Measurements from ENCODE around the gene ZC3H7A. TPM values are rescaled to one million over a fixed set of nuclear protein-coding genes. Genes with fewer than 3 reads are reported as not detected.

Gene ZC3H7A
- total and polyA plus RNA-seq, 7 donors: 11.7 to 69.6 (median 30.7) TPM

DNA sequence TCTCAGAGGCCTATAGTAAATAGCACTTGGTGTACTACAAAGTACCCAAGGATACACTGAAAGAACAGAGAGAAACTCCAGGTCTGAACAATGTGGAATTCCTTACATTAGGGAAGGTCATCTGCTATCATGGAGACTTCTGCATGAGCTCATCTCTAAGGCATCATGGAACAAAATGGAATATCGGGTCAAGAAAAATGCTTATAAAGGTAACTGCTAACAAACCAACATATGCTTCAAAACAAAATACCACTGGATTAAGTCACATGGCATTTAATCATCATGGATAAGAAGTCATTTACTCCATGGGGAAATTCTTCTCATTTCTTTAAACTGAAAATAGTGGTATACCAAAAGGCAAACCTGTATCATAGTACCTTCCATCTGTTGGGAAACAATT, 88.6 kb downstream of the ZC3H7A start:
- Histone ChIP-seq H3K4me3 (no peak overlapping the region), H3K27me3 (ENCODE audit: insufficient read depth in 3 of 3, low read length in 2 of 3) (no peaks in the 10 kb centered on the region), H3K9me3 (no peaks in the 10 kb centered on the region), H3K36me3 (ENCODE audit: insufficient read depth in 1 of 2, low read depth in 1 of 2) (peaks cover 4 to 33% of the 10 kb centered on the region in 2 donors), H3K4me1 (peaks cover 63% of the 10 kb centered on the region), H3K27ac (peak overlapping the region; percentile 7)
- TF ChIP-seq CTCF (IDR thresholded peaks at IDR 0.05): no peak
- WGBS, 3 donors: 76 to 91% (median 83%) methylated on average over 1 of the region's 1 CpG
- DNase-seq (no peak), ATAC-seq (no peak)
- intact Hi-C loops (cut with DNase I): no loop called here

GRCh38 chr16:11707679-11708197, 89.3 kb downstream of the ZC3H7A start:
- intact Hi-C loops (cut with DNase I): no loop called here
- H3K4me1 ChIP-seq: peaks cover 62% of the 10 kb centered on the region
- H3K36me3 ChIP-seq (ENCODE audit: insufficient read depth in 1 of 2, low read depth in 1 of 2): peaks cover 4 to 34% of the 10 kb centered on the region in 2 donors

DNA sequence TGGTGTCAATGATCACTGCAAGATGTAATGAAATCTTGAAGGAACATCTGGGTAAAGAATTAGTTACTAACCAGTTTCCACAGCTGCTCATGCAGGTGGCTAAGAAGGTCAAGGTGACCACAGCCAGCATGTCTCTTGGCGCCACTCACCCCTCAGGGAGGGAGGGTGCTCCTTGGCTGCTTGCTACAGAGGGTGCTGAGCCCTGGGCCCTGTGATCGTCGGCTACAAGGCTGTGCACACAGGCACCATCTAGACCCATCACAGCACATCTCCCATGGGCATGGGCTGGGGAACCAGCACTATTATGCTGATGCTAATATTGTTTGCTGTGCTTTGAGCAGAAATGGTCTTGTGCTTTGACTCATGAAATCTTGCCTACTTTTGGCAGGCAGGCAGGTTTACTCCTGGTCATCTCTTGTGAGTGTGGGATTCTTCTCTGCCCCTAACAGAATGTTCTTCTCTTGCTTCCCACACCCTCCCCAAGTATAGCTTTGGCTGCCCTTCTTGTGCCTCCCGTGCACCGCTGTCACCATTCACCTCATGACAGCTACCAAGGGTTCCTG, 90.8 kb downstream of the ZC3H7A start:
- WGBS, 3 donors: 23 to 36% (median 24%) methylated on average over 5 of the region's 5 CpGs
- ATAC-seq (peak; percentile 79 to 93 (median 92)), DNase-seq (peak; percentile 47 to 83)
- Histone ChIP-seq H3K4me1 (peaks cover 49% of the 10 kb centered on the region), H3K4me3 (no peak overlapping the region), H3K27me3 (ENCODE audit: insufficient read depth in 3 of 3, low read length in 2 of 3) (no peaks in the 10 kb centered on the region), H3K9me3 (no peaks in the 10 kb centered on the region), H3K36me3 (ENCODE audit: insufficient read depth in 1 of 2, low read depth in 1 of 2) (peaks cover 2 to 34% of the 10 kb centered on the region in 2 donors), H3K27ac (peak overlapping the region; percentile 80)
- TF ChIP-seq CTCF (IDR thresholded peaks at IDR 0.05): no peak
- intact Hi-C loops (cut with DNase I): no loop called here

More at GRCh38 chr16:11707679-11708197, 89.3 kb downstream of the ZC3H7A start:
- Histone ChIP-seq H3K4me3 (no peak overlapping the region), H3K27me3 (ENCODE audit: insufficient read depth in 3 of 3, low read length in 2 of 3) (no peaks in the 10 kb centered on the region), H3K9me3 (no peaks in the 10 kb centered on the region), H3K27ac (no peak overlapping the region)
- no peak for TF ChIP-seq CTCF (IDR thresholded peaks at IDR 0.05)
- DNase-seq (no peak), ATAC-seq (no peak)
- WGBS, 3 donors: 89 to 92% (median 92%) methylated on average over 4 of the region's 4 CpGs

GRCh38 chr16:11705311-11706025, 91.6 kb downstream of the ZC3H7A start:
- H3K9me3 ChIP-seq: no peaks in the 10 kb centered on the region
- peaks cover 0 to 36% of the 10 kb centered on the region in 2 donors for H3K36me3 ChIP-seq (ENCODE audit: insufficient read depth in 1 of 2, low read depth in 1 of 2)
- intact Hi-C loops (cut with DNase I): loop anchor here in 1 of 2 donors (2.0 kb wide), 1 partner anchor 29 kb away; no protein-coding TSS in a partner anchor

More at GRCh38 chr16:11705311-11706025, 91.6 kb downstream of the ZC3H7A start:
- H3K27me3 ChIP-seq (ENCODE audit: insufficient read depth in 3 of 3, low read length in 2 of 3): no peaks in the 10 kb centered on the region
- DNase-seq (no peak), ATAC-seq (peak in 3 of 4 donors; percentile 53 to 72 (median 55))
- no peak overlapping the region for H3K4me3 ChIP-seq
- peaks cover 44% of the 10 kb centered on the region for H3K4me1 ChIP-seq
- 39 to 65% (median 42%) methylated on average over 6 of the region's 6 CpGs for WGBS, 3 donors
- no peak for TF ChIP-seq CTCF (IDR thresholded peaks at IDR 0.05)
- H3K27ac ChIP-seq: peak overlapping the region; percentile 80

Other genes starting within 250 kb of the ZC3H7A start
- 10 to 100 TPM in 3 of 4 donors, 1 to 10 TPM in 1; 8.5 to 60.2 (median 18.5) TPM for gene LITAF, start 210.3 kb downstream of the ZC3H7A start, total RNA-seq
- gene LITAF, start 210.3 kb downstream of the ZC3H7A start, polyA plus RNA-seq: 10 to 100 TPM in 2 of 3 donors, 1 to 10 TPM in 1; 5.0 to 33.1 (median 21.5) TPM
- gene SNN, start 128.8 kb downstream of the ZC3H7A start, total RNA-seq: 100 to 1,000 TPM in 2 of 4 donors, 10 to 100 TPM in 2; 30.3 to 113 (median 83.8) TPM
- gene SNN, start 128.8 kb downstream of the ZC3H7A start, polyA plus RNA-seq: 100 to 1,000 TPM in 2 of 3 donors, 10 to 100 TPM in 1; 56.9 to 152 (median 107) TPM
- 10 to 100 TPM; 21.3 to 37.2 (median 33.5) TPM for gene TXNDC11, start 54.4 kb downstream of the ZC3H7A start, total RNA-seq
- gene TXNDC11, start 54.4 kb downstream of the ZC3H7A start, polyA plus RNA-seq: 10 to 100 TPM; 38.8 to 49.1 (median 40.5) TPM
- 100 to 1,000 TPM; 197 to 271 (median 256) TPM for gene RSL1D1, start 54.3 kb upstream of the ZC3H7A start, total RNA-seq
- gene RSL1D1, start 54.3 kb upstream of the ZC3H7A start, polyA plus RNA-seq: 100 to 1,000 TPM; 197 to 249 (median 202) TPM
- gene GSPT1, start 118.7 kb upstream of the ZC3H7A start, total RNA-seq: 100 to 1,000 TPM; 106 to 202 (median 176) TPM
- gene GSPT1, start 118.7 kb upstream of the ZC3H7A start, polyA plus RNA-seq: 100 to 1,000 TPM in 2 of 3 donors, 10 to 100 TPM in 1; 89.2 to 259 (median 184) TPM
- 1 to 10 TPM in 2 of 4 donors, not detected in 2; 2.6 to 5.0 TPM for gene NPIPB2, start 144.8 kb upstream of the ZC3H7A start, total RNA-seq
- gene NPIPB2, start 144.8 kb upstream of the ZC3H7A start, polyA plus RNA-seq: 1 to 10 TPM; 1.7 to 5.6 (median 2.7) TPM
- gene TNFRSF17, start 168.0 kb upstream of the ZC3H7A start, total RNA-seq: not detected
- under 1 TPM in 2 of 3 donors, not detected in 1; 0.08 to 0.13 TPM for gene TNFRSF17, start 168.0 kb upstream of the ZC3H7A start, polyA plus RNA-seq
- gene SNX29, start 179.5 kb upstream of the ZC3H7A start, total RNA-seq: 10 to 100 TPM; 10.8 to 17.4 (median 14.5) TPM
- 1 to 10 TPM; 2.6 to 6.7 (median 3.3) TPM for gene SNX29, start 179.5 kb upstream of the ZC3H7A start, polyA plus RNA-seq